Frontal cortex (tissue), 4 donors: ENCODE data around the gene DLG4. TPM values are rescaled to one million over a fixed set of nuclear protein-coding genes. Genes with fewer than 3 reads are reported as not detected.
"Not testable (repeated sequence)": the region's sequence is repeated elsewhere in the genome, so short reads cannot be mapped to it uniquely, and the experiment has no call there.

Experiments used
- DNase-seq, 2 donors: peaks; one replicate each; pipeline ENCODE4 v3.0.0; 2012; ENCODE audit warnings: low spot score in 2 of 2
- FAIRE-seq: peaks from 2 replicates; lab custom pipeline; 2012; peaks lifted over from hg19 to GRCh38; lab: Jason Lieb, UNC
- total RNA-seq: library from RNA; depleted of rRNA; stranded (reverse); fragments of >200 nt; gene quantifications from one replicate; pipeline ENCODE4 v1.2.3, GENCODE V29; 2014
- donor health status: control.
- donor health status: control.
- donor health status: control.

Gene DLG4
- total RNA-seq, 1 donor from 2014 or later = 111 TPM

DNA sequence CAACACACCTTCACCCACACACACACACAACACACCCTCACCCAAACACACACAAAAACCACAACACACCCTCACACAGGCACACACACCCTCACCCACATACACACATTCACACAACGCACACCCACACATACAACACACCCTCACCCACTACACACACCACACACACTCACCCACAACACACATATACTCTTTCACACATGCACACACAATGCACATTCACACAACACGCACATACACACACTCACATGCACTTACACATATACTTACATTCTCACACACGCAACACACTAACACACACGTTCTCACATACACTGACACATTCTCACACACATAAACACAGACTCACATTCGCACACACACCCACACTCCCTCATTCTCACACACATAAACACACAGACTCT lies 44.3 kb downstream of the DLG4 start:
- FAIRE-seq = no peak
- no peak for DNase-seq

DNA sequence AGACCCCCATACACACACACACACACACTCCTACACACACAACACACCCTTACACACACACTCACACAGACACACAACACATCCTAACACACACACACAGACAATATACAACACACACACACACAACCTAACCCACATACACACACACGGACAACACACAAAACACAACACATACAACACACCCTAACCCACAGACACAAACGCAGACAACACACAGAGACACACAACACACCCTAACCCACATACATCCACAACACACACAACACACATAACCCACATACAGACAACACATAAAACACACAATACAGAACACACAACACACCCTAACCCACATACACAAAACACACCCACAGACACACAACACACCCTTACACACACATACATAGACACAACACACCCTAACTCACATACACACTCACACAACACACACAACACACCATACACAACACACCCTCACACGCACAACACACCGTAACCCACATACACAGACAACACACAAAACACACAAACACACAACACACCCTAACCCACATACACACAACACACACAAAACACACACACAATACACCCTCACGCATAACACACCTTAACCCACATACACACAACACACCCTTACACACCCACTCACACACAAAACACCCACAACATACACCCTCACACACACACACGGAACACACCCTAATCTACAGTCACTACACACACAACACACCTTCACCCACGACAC lies 44.9 kb downstream of the DLG4 start:
- FAIRE-seq = no peak

GRCh38 chr17:7173687-7174602 lies 45.7 kb downstream of the DLG4 start:
- DNase-seq (peak in 1 of 2 donors; percentile 59), FAIRE-seq (no peak)

More for the DNA sequence above, 44.9 kb downstream of the DLG4 start:
- DNase-seq = no peak

DNA sequence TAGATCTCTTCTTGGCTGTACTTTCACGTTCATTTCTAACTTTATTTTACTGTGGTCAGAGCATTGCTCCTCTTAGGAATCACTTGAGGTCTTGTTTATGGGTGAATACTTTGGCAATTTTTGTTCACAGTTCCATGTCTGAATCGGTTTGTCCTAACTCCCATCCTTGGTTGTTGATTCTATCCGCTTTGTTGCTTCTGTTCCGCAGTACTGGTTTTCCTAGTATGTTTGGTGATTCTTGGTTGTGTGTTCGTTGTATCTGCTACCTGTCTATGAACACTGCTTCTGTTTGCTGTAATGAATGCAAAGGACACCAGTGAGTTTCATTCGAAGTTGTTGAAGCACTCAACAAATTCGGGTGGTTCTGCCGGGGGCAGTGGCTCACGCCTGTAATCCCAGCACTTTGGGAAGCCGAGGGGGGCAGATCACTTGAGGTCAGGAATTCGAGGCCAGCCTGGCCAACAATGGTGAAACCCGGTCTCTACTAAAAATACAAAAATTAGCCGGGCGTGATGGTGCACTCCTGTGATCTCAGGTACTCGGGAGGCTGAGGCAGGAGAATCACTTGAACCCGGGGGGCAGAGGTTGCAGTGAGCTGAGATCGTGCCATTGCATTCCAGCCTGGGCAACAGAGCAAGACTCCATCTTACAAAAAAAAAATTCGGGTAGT lies 47.0 kb downstream of the DLG4 start:
- not testable (repeated sequence) for FAIRE-seq

GRCh38 chr17:7169565-7169908 lies 50.1 kb downstream of the DLG4 start:
- not testable (repeated sequence) for FAIRE-seq

More for the DNA sequence above, 47.0 kb downstream of the DLG4 start:
- not testable (repeated sequence) for DNase-seq

DNA sequence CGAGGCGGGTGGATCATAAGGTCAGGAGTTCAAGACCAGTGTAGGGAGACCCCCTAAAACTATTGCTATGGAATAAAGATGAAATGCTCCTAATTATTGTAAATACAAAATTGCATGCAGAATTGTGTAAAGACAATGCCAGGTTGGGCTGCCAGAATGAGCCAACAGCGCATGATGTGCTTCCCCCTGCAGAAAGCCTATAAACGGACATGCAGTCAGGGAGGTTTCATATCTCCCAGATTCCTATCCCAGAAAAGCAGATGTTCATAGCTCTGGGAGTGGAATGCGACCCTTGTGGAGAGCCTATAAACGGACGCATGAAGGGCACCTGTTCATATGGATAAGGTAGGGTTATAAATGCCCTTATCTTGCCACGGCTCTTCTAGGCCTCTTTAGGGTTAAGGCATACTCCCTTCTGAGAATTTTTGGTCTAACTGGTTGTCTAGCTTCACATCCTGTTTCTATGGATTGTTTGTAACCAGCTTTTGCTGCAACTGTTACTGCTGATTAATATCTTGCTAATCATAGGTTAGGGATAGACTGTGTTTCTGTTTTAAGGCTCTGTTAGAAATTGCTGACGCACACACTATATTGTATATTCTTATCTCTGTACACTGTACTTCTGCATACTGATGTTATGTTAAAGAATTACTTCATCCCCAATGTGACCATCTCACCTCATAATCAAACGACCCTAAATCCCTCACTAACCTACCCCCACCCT lies 50.6 kb downstream of the DLG4 start:
- FAIRE-seq, DNase-seq: not testable (repeated sequence)

More at GRCh38 chr17:7169565-7169908, 50.1 kb downstream of the DLG4 start:
- DNase-seq = not testable (repeated sequence)

DNA sequence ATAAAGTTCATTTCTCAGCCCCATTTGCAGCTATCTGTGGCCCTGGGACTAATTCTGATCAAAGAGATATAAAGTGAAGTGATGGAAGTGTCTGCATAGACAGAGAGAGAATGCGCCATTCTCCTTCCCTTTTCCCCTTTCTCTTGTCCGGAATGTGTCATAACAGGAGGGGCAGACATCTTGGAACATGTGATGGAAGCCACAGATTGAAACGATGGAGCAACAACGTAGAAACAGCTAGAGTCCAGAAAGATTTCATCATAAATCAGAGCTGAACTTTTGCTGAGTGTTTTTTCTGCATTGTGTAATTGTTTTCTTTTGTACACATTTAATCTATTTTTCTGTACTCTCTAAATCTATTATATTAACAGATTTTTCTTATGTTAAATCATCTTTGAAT lies 51.8 kb downstream of the DLG4 start:
- FAIRE-seq = no peak

GRCh38 chr17:7166873-7167272 lies 52.8 kb downstream of the DLG4 start:
- no peak for FAIRE-seq
- DNase-seq = no peak

More for the DNA sequence above, 51.8 kb downstream of the DLG4 start:
- no peak for DNase-seq

GRCh38 chr17:7159571-7159970 lies 60.1 kb downstream of the DLG4 start:
- FAIRE-seq, DNase-seq: not testable (repeated sequence)

- DNase-seq, FAIRE-seq: not testable (repeated sequence)
Measured at GRCh38 chr17:7158424-7158823, 61.2 kb downstream of the DLG4 start.

DNA sequence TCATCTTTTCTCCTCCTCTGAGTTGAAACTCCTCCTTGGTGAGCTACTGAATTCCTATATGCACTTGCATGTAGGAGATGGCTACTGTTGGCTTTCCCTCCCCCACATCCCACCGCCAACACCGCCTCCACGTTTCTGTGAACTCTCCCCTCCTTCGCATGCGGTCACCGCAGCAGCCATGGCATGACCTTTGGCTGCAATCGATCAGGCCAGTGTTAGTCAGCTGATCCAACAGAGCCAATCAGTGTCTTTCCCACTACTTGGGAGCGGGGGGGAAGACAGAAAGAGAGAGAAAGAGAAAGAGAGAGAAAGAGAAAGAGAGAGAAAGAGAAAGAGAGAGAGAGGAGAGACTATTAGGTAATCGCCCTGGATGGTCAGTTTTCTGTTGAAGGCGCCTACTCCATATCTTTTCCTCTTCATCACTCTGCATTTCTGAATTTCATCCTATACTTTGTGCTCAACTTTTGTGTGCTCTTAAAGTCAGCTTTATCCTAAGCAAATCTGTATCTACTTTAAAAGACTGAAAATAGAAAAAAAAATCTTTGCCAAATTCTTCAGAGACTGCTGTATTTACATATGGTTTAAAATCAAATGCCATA lies 63.2 kb downstream of the DLG4 start:
- no peak for FAIRE-seq
- no peak for DNase-seq

DNA sequence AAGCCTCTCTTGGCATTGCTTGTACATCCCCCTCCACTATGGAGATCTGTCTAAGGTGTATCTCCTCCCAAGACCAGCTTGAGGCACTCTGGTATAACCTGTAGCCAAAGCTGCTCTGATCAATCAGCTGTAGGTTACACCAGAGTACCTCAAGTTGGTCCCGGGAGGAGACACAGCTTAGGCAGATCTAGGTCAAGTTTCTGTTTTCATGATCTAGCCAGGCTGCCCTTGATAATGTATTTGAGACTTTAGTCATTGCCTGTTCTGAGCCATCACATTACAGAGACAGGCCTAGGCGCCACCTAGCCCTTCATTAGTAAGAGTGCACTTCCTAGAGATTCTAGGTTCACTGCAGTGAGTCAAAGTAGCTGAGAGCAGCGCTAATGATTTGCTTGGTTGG lies 71.9 kb downstream of the DLG4 start:
- DNase-seq (no peak), FAIRE-seq (no peak)

DNA sequence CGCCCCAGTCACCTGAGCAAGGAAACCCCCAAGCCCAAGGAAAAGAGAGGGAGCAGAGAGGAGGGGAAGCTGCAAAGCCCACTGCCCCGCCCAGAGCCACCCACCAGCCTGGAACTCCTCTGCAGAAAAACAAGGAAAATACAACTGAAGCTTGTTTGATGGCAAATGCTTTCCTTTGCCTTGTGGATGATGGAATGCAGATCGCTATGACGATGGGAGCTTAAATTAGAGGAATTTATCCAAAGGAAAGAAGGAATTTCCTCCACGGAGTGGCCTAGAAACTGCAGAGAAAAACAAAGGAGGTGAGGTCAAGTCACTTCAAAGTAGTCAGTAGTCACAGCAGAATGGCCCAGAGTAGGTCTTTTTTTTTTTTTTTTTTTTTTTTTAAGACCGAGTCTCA lies 73.5 kb downstream of the DLG4 start:
- FAIRE-seq (no peak), DNase-seq (no peak)

DNA sequence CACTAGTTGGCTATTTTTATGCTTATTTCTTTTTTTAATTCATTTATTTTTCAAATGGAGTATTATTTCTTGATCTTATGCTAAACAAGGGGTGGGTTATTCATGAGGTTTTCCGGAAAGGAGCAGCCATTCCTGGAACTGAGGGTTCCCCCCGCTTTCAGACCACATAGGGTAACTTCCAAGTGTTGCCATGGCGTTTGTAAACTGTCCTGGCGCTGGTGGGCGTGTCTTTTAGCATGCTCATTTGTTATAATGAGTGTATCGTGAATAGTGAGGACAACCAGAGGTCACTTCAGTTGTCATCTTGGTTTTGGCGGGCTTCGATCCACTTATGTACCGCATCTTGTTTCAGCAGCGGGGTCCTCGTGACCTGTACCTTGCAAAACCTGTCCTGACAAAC lies 75.4 kb downstream of the DLG4 start:
- FAIRE-seq = no peak
- no peak for DNase-seq

- no peak for DNase-seq
Measured at GRCh38 chr17:7141824-7142223, 77.8 kb downstream of the DLG4 start.

DNA sequence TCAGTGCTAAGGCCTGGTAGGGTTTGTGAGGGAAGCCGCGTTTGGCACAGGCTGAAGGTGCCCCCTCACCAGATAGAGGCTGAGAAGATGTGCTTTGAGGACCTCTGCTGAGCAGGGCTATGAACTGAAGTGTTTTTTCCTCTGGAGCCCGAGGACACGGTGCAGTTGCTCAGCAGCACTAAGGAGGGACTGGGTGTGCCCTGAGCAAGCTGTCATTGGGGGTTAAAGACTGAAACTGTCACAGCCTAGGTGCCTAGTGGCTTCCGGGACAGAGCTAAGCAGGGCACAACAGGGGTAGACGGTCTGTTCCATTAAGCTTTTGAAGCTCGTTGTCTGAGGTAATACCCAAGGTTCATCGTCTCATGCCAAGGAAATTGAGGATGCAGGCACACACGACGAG lies 80.2 kb downstream of the DLG4 start:
- no peak for FAIRE-seq
- no peak for DNase-seq

More at GRCh38 chr17:7141824-7142223, 77.8 kb downstream of the DLG4 start:
- no peak for FAIRE-seq

DNA sequence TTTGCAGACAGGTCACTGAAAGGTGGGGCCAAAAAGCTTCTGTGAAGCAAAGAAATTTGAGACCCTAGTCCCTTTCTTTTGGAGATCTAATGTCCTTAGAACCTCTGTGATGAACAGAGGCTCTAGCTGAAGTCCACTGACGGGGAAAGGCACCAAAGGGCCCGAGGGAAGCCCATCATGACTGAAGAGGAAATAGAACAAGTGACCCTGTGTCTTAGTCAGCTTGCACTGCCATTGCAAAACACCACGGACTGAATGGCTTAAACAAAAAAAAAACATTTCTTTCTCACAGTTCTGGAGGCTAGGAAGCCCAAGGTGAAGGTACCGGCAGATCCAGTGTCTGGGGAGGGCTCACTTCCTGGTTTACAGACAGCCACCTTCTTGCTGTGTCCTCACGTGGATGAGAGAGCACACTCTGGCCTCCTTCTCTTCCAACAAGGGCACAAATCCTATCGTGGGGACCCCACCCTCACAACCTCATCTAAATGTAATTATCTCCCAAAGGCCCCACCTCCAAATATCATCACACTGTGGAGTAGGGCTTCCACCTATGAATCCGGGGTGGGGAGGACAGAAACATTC lies 80.7 kb downstream of the DLG4 start:
- no peak for FAIRE-seq
- no peak for DNase-seq

- FAIRE-seq (no peak), DNase-seq (no peak)
Measured at GRCh38 chr17:7137171-7137943, 82.3 kb downstream of the DLG4 start.
